Measurements from ENCODE around the gene R3HDM2. TPM values are rescaled to one million over a fixed set of nuclear protein-coding genes. Genes with fewer than 3 reads are reported as not detected.

R3HDM2 gene
- total RNA-seq, 1 experiment from 2014 or later = 64.0 TPM

DNA sequence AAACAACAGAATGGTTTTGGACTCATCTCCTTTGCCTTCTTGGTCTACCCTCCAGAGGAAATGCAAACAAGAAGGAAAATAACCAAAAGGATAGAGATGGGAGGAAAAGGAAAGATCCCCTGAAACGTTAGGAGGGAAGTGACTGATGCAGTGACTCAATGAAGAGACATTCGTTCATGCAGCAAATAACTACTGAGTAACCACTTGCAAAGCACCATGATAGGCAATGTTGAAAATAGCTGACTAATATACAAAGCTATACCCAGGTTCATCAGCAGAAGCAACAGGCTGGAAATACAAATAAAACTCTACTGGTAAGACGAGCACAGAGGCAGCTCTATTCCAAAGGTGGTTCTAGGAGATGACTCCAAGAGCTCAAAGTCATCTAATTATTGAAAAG lies 41.8 kb downstream of the R3HDM2 start:
- no peaks in the 10 kb centered on the region for H3K27me3 ChIP-seq (replicated peaks; ENCODE audit: insufficient read depth, low read depth, low read length, poor library complexity)
- H3K4me1 ChIP-seq (ENCODE audit: insufficient read depth, low read length, poor library complexity, severe bottlenecking) = no peaks in the 10 kb centered on the region
- peaks cover 5% of the 10 kb centered on the region for H3K36me3 ChIP-seq (ENCODE audit: insufficient read depth, low read length, poor library complexity, severe bottlenecking)
- intact Hi-C loops (cut with micrococcal nuclease; ENCODE audit: unreplicated experiment) = no loop called here
- H3K4me3 ChIP-seq (ENCODE audit: low read depth, low read length, poor library complexity, severe bottlenecking) = no peak overlapping the region
- POLR2A ChIA-PET (ENCODE audit: low non-redundant PET) = no interaction called here
- CTCF ChIA-PET = interaction anchor here (0.5 to 0.9 kb wide), 2 partner anchors 70 to 146 kb away, joined by 3 to 4 read pairs; no protein-coding TSS in a partner anchor
- no peak for DNase-seq (ENCODE audit: low spot score)
- TF ChIP-seq EZH2 (IDR thresholded peaks at IDR 0.05; ENCODE audit: borderline replicate concordance, low read depth, low read length, poor library complexity, severe bottlenecking) = no peak
- TF ChIP-seq, protein P1, sequence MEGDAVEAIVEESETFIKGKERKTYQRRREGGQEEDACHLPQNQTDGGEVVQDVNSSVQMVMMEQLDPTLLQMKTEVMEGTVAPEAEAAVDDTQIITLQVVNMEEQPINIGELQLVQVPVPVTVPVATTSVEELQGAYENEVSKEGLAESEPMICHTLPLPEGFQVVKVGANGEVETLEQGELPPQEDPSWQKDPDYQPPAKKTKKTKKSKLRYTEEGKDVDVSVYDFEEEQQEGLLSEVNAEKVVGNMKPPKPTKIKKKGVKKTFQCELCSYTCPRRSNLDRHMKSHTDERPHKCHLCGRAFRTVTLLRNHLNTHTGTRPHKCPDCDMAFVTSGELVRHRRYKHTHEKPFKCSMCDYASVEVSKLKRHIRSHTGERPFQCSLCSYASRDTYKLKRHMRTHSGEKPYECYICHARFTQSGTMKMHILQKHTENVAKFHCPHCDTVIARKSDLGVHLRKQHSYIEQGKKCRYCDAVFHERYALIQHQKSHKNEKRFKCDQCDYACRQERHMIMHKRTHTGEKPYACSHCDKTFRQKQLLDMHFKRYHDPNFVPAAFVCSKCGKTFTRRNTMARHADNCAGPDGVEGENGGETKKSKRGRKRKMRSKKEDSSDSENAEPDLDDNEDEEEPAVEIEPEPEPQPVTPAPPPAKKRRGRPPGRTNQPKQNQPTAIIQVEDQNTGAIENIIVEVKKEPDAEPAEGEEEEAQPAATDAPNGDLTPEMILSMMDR (conservative IDR thresholded peaks at IDR 0.05; ENCODE audit: low read depth, low read length) = no peak
- BruUV-seq (replicated peaks) = no TSS peak
- H3K27ac ChIP-seq (ENCODE audit: low read depth, low read length, poor library complexity, severe bottlenecking) = no peak overlapping the region
- H3K9me3 ChIP-seq (ENCODE audit: low read depth, low read length, poor library complexity, severe bottlenecking) = no peaks in the 10 kb centered on the region

DNA sequence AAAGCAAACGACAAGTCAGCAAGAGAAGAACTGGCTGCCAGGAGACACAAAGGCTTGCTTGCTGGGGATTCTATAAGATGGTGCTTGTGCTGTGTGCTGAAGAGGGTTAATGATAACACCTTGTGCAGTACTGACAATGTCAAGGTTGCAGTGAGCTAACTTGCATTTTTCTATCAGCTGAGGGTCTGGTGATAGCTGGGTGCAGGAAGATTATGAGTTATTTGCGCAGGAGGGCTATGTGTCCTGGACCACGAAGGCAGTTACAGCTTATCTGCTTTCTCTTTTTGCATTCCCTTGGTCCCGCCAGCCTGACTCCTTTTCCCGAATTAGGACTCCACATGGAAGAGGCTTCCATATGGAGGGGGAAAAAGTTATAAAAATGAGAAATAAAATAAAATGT lies 42.4 kb downstream of the R3HDM2 start:
- H3K4me1 ChIP-seq (ENCODE audit: insufficient read depth, low read length, poor library complexity, severe bottlenecking) = no peaks in the 10 kb centered on the region
- intact Hi-C loops (cut with micrococcal nuclease; ENCODE audit: unreplicated experiment) = no loop called here
- POLR2A ChIA-PET (ENCODE audit: low non-redundant PET) = no interaction called here
- H3K4me3 ChIP-seq (ENCODE audit: low read depth, low read length, poor library complexity, severe bottlenecking) = no peak overlapping the region
- TF ChIP-seq, protein P1 (conservative IDR thresholded peaks at IDR 0.05; ENCODE audit: low read depth, low read length) = no peak
- no peak for TF ChIP-seq EZH2 (IDR thresholded peaks at IDR 0.05; ENCODE audit: borderline replicate concordance, low read depth, low read length, poor library complexity, severe bottlenecking)
- H3K27ac ChIP-seq (ENCODE audit: low read depth, low read length, poor library complexity, severe bottlenecking) = no peak overlapping the region
- H3K9me3 ChIP-seq (ENCODE audit: low read depth, low read length, poor library complexity, severe bottlenecking) = no peaks in the 10 kb centered on the region
- BruUV-seq (replicated peaks) = no TSS peak
- H3K27me3 ChIP-seq (replicated peaks; ENCODE audit: insufficient read depth, low read depth, low read length, poor library complexity) = no peaks in the 10 kb centered on the region
- CTCF ChIA-PET = no interaction called here
- peaks cover 5% of the 10 kb centered on the region for H3K36me3 ChIP-seq (ENCODE audit: insufficient read depth, low read length, poor library complexity, severe bottlenecking)
- DNase-seq (ENCODE audit: low spot score) = no peak

- Histone ChIP-seq H3K9me3 (ENCODE audit: low read depth, low read length, poor library complexity, severe bottlenecking) (no peaks in the 10 kb centered on the region), H3K4me1 (ENCODE audit: insufficient read depth, low read length, poor library complexity, severe bottlenecking) (no peaks in the 10 kb centered on the region), H3K4me3 (ENCODE audit: low read depth, low read length, poor library complexity, severe bottlenecking) (no peak overlapping the region), H3K36me3 (ENCODE audit: insufficient read depth, low read length, poor library complexity, severe bottlenecking) (peaks cover 5% of the 10 kb centered on the region), H3K27ac (ENCODE audit: low read depth, low read length, poor library complexity, severe bottlenecking) (no peak overlapping the region), H3K27me3 (replicated peaks; ENCODE audit: insufficient read depth, low read depth, low read length, poor library complexity) (no peaks in the 10 kb centered on the region)
- no peak for DNase-seq (ENCODE audit: low spot score)
- ChIA-PET CTCF (interaction anchor here (0.6 kb wide), 1 partner anchor 78 kb away, joined by 7 read pairs; no protein-coding TSS in a partner anchor), POLR2A (ENCODE audit: low non-redundant PET) (no interaction called here)
- no TSS peak for BruUV-seq (replicated peaks)
- TF ChIP-seq, protein P1 (conservative IDR thresholded peaks at IDR 0.05; ENCODE audit: low read depth, low read length) = no peak
- no peak for TF ChIP-seq EZH2 (IDR thresholded peaks at IDR 0.05; ENCODE audit: borderline replicate concordance, low read depth, low read length, poor library complexity, severe bottlenecking)
- intact Hi-C loops (cut with micrococcal nuclease; ENCODE audit: unreplicated experiment) = no loop called here
These were observed 44.6 kb downstream of the R3HDM2 start for GRCh38 chr12:57386187-57386720.

Data from A673 (cell line).